ENCODE results near the gene TMEM132A. TPM values are rescaled to one million over a fixed set of nuclear protein-coding genes. Genes with fewer than 3 reads are reported as not detected.

Gene TMEM132A
- total RNA-seq, 3 donors from 2014 or later, result 3.9 to 11.8 (median 8.5) TPM

DNA sequence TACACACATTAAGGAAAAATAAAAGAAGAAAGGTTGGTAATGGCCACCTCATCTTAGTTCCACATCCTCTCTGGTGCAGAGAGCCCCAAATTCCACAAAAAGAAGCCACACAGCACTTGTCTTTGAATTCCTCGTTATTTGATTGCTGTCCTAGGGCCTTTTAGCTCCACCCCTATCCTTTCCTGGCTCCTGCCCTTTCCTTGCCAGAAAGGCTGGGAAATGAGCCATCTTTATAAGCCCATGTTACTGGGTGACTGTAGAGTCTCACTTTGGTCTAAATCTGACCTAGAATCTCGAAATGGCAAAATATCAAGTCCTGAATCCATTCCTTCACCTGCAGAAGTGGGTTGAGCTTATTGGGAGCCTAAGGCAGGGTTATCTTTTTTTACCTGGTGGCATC lies 4.3 kb upstream of the TMEM132A start:
- intact Hi-C loops (cut with DNase I, micrococcal nuclease), result no loop called here
- H3K9me3 ChIP-seq, result no peaks in the 10 kb centered on the region
- peaks cover 3% of the 10 kb centered on the region for H3K36me3 ChIP-seq (ENCODE audit: low read depth)
- DNase-seq (no peak), ATAC-seq (no peak)
- peaks cover 24% of the 10 kb centered on the region for H3K4me1 ChIP-seq (ENCODE audit: low read depth)
- TF ChIP-seq, protein P1, sequence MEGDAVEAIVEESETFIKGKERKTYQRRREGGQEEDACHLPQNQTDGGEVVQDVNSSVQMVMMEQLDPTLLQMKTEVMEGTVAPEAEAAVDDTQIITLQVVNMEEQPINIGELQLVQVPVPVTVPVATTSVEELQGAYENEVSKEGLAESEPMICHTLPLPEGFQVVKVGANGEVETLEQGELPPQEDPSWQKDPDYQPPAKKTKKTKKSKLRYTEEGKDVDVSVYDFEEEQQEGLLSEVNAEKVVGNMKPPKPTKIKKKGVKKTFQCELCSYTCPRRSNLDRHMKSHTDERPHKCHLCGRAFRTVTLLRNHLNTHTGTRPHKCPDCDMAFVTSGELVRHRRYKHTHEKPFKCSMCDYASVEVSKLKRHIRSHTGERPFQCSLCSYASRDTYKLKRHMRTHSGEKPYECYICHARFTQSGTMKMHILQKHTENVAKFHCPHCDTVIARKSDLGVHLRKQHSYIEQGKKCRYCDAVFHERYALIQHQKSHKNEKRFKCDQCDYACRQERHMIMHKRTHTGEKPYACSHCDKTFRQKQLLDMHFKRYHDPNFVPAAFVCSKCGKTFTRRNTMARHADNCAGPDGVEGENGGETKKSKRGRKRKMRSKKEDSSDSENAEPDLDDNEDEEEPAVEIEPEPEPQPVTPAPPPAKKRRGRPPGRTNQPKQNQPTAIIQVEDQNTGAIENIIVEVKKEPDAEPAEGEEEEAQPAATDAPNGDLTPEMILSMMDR (IDR thresholded peaks at IDR 0.05), result no peak
- no peak overlapping the region for H3K4me3 ChIP-seq

DNA sequence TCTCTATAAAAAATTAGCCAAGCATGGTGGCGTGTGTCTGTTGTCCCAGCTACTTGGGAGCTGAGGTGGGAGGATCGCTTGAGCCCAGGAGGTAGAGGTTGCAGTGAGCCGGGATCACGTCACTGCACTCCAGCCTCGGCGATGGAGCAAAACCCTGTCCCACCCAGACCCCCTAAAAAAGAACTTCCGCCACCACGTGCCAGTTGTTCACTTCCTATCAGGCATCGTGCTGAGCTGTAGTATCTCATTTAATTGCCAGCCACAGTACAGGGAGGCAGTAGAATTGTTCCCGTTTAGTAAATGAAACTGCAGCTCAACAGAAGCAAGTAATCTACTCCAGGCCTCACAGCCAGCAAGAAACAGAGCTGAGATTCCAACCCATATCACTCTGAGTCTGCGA lies 3.0 kb upstream of the TMEM132A start:
- H3K4me3 ChIP-seq, result no peak overlapping the region
- DNase-seq (no peak), ATAC-seq (no peak)
- H3K9me3 ChIP-seq, result no peaks in the 10 kb centered on the region
- intact Hi-C loops (cut with DNase I, micrococcal nuclease), result no loop called here
- H3K4me1 ChIP-seq (ENCODE audit: low read depth), result peaks cover 17% of the 10 kb centered on the region
- TF ChIP-seq, protein P1 (IDR thresholded peaks at IDR 0.05), result no peak
- peaks cover 3% of the 10 kb centered on the region for H3K36me3 ChIP-seq (ENCODE audit: low read depth)

DNA sequence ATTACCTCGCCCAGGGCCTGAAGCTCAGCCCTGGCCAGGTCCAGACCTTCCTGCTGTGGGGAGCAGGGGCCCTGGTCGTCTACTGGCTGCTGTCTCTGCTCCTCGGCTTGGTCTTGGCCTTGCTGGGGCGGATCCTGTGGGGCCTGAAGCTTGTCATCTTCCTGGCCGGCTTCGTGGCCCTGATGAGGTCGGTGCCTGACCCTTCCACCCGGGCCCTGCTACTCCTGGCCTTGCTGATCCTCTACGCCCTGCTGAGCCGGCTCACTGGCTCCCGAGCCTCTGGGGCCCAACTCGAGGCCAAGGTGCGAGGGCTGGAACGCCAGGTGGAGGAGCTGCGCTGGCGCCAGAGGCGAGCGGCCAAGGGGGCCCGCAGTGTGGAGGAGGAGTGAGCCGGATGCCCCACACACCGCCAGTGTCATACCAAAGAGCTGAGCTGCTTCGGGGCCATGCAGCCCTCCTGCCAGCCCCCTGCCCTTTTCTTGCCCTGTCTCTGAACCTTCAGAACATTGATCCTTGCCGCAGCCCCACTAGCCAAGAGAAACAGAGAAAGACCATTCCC lies 2.4 kb upstream of the TMEM132A start:
- Histone ChIP-seq H3K36me3 (ENCODE audit: low read depth) (peaks cover 3% of the 10 kb centered on the region), H3K4me3 (no peak overlapping the region), H3K4me1 (ENCODE audit: low read depth) (peaks cover 17% of the 10 kb centered on the region), H3K9me3 (no peaks in the 10 kb centered on the region)
- ATAC-seq (no peak), DNase-seq (no peak)
- intact Hi-C loops (cut with DNase I, micrococcal nuclease), result no loop called here
- TF ChIP-seq, protein P1 (IDR thresholded peaks at IDR 0.05), result no peak

DNA sequence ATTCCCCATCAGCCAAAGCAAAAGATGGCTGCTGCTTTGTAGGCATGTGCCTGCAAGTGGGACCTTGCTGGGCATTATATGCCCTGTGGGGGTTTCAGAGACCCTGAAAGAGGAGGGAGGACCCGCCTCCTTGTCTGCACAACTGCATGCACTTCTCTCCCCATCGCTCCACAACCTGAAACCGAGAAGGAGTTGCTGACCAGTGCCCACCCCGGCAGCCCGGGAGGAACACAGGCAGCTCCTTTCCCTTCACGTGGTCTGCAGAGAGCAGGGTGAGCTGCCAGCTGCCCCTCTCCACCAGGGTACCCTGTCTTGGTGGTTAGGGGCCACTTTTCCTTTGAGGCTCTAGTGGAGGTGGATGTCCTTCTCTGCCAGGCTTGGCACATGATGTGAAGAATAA lies 1.4 kb upstream of the TMEM132A start:
- H3K9me3 ChIP-seq, result no peaks in the 10 kb centered on the region
- no peak overlapping the region for H3K4me3 ChIP-seq
- TF ChIP-seq, protein P1 (IDR thresholded peaks at IDR 0.05), result no peak
- intact Hi-C loops (cut with DNase I, micrococcal nuclease), result no loop called here
- H3K4me1 ChIP-seq (ENCODE audit: low read depth), result peaks cover 17% of the 10 kb centered on the region
- H3K36me3 ChIP-seq (ENCODE audit: low read depth), result peaks cover 3% of the 10 kb centered on the region
- ATAC-seq (no peak), DNase-seq (no peak)

DNA sequence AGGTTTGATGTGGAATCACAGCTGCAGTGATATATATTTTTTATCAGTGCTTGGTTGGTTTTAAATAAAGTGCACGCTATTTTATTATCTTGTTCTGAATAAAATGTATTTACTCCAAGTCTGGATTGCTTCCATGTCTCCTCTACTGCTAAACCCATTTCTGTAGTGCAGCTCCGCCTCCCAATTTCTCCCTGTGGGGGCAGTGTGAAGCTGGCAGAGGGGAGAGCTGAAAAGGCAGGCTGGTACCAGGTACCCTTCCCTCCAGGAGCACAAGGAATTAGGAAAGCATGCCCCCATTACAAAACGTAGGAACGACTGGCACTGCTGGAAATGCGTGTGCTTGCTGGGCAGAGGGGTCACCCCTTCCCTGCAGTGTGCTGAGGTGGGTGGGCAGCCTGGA lies 934 bp upstream of the TMEM132A start:
- Histone ChIP-seq H3K4me3 (no peak overlapping the region), H3K9me3 (no peaks in the 10 kb centered on the region), H3K4me1 (ENCODE audit: low read depth) (peaks cover 17% of the 10 kb centered on the region), H3K36me3 (ENCODE audit: low read depth) (peaks cover 3% of the 10 kb centered on the region)
- intact Hi-C loops (cut with DNase I, micrococcal nuclease), result no loop called here
- DNase-seq (no peak), ATAC-seq (no peak)
- TF ChIP-seq, protein P1 (IDR thresholded peaks at IDR 0.05), result no peak

DNA sequence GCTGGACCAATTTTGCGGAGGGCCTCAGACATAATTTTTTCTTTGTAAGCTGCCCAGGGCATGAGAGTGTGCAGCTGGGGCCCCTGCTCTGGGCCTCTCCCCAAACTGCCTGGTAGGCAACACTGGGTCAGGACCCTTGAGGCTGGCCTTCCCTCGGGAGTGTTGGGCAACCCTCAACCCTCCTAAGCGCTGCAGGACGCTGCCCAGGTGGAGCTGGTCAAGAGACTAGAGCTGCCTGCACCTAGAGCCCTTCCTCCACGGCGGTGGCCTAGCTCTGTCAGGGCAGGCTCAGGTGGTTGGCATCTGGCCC lies 505 bp upstream of the TMEM132A start:
- ATAC-seq (peak; percentile 9), DNase-seq (no peak)
- Histone ChIP-seq H3K4me3 (no peak overlapping the region), H3K4me1 (ENCODE audit: low read depth) (peaks cover 17% of the 10 kb centered on the region), H3K36me3 (ENCODE audit: low read depth) (peaks cover 3% of the 10 kb centered on the region), H3K9me3 (no peaks in the 10 kb centered on the region)
- intact Hi-C loops (cut with DNase I, micrococcal nuclease), result no loop called here
- TF ChIP-seq, protein P1 (IDR thresholded peaks at IDR 0.05), result no peak
